NT2/D1 (cell line): Measurements from ENCODE around the gene HS6ST1.

Experiments used
- SUZ12 ChIP-seq: IDR thresholded peaks from 2 replicates; pipeline ENCODE4 v1.6.1; 2011; ENCODE audit not compliant: insufficient read length, insufficient read depth; ENCODE audit errors: extremely low read depth
- YY1 ChIP-seq: IDR thresholded peaks from 2 replicates; pipeline ENCODE4 v1.6.1; 2011; ENCODE audit not compliant: insufficient read length, insufficient read depth

DNA sequence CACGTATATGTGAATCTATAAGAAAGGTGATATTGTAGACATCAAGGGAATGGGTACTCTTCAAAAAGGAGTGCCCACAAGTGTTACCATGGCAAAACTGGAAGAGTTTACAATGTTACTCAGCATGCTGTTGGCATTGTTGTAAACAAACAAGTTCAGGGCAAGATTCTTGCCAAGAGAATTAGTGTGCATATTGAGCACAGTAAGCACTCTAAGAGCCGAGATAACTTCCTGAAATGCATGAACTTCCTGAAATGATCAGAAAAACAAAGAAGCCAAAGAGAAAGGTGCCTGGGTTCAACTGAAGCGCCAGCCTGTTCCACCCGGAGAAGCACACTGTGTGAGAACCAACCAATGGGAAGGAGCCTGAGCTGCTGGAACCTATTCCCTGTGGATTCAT lies 101.0 kb downstream of the HS6ST1 start:
- no peak for TF ChIP-seq YY1
- TF ChIP-seq SUZ12: no peak
